Liver (tissue), 9 donors: ENCODE results near the gene ZBTB45. TPM values are rescaled to one million over a fixed set of nuclear protein-coding genes. Genes with fewer than 3 reads are reported as not detected.
A peak's percentile ranks its signal among the peaks of the same experiment; 100 is the strongest.

ENCODE experiments used
- DNase-seq: peaks from one replicate; pipeline ENCODE4 v3.0.0-alpha.2; 2017; ENCODE audit warnings: low spot score
- H3K27ac ChIP-seq, 2 donors: one replicate each; pipeline ENCODE4 v1.7.0; 2013; ENCODE audit warnings: inconsistent platforms in 2 of 2, low read length in 2 of 2, control low read depth in 1 of 2, low read depth in 1 of 2, mild to moderate bottlenecking in 1 of 2
- H3K27me3 ChIP-seq, 4 donors: one replicate each; pipeline versions ENCODE4 v1.6.1 to v1.7.0; 2013; ENCODE audit warnings: low read length in 3 of 4, inconsistent platforms in 1 of 4, mild to moderate bottlenecking in 1 of 4, moderate library complexity in 1 of 4; ENCODE audit not compliant: control insufficient read depth in 4 of 4, insufficient read depth in 4 of 4
- H3K36me3 ChIP-seq, 4 donors: one replicate each; pipeline versions ENCODE4 v1.6.1 to v1.7.0; 2013; ENCODE audit warnings: low read length in 3 of 4, mild to moderate bottlenecking in 3 of 4, low read depth in 1 of 4, moderate library complexity in 1 of 4; ENCODE audit not compliant: control insufficient read depth in 4 of 4, insufficient read depth in 3 of 4
- H3K4me1 ChIP-seq, 4 donors: one replicate each; pipeline versions ENCODE4 v1.6.1 to v1.7.0; 2013; ENCODE audit warnings: low read length in 3 of 4, mild to moderate bottlenecking in 3 of 4, moderate library complexity in 1 of 4; ENCODE audit not compliant: control insufficient read depth in 4 of 4, insufficient read depth in 4 of 4
- H3K4me3 ChIP-seq, 3 donors: one replicate each; pipeline versions ENCODE4 v1.6.1 to v1.7.0; 2013; ENCODE audit warnings: low read length in 3 of 3, control low read depth in 1 of 3, low read depth in 1 of 3, mild to moderate bottlenecking in 1 of 3
- H3K9ac ChIP-seq, 2 donors: one replicate each; pipeline ENCODE4 v1.7.0; 2013; ENCODE audit warnings: low read length in 2 of 2, mild to moderate bottlenecking in 2 of 2, moderate library complexity in 2 of 2, control low read depth in 1 of 2, low read depth in 1 of 2
- H3K9me3 ChIP-seq, 4 donors: one replicate each; pipeline versions ENCODE4 v1.6.1 to v1.7.0; 2013; ENCODE audit warnings: low read length in 3 of 4; ENCODE audit not compliant: control insufficient read depth in 4 of 4
- EGR1 ChIP-seq, 2 donors: IDR thresholded peaks; 2 replicates each; pipeline ENCODE4 v1.6.1; 2016 to 2018; ENCODE audit warnings: antibody characterized with exemption in 2 of 2, low read depth in 2 of 2
- FOXA1 ChIP-seq: IDR thresholded peaks from 2 replicates; pipeline ENCODE4 v1.6.1; 2016; ENCODE audit warnings: antibody characterized with exemption
- GABPA ChIP-seq, 2 donors: IDR thresholded peaks in 1 of 2; conservative IDR thresholded peaks in 1 of 2; 2 replicates each; pipeline ENCODE4 v1.6.1; 2016; ENCODE audit warnings: antibody characterized with exemption in 2 of 2, mild to moderate bottlenecking in 1 of 2, moderate library complexity in 1 of 2
- HNF4A ChIP-seq, 2 donors: conservative IDR thresholded peaks; 2 replicates each; pipeline ENCODE4 v1.6.1; 2016; ENCODE audit warnings: antibody characterized with exemption in 2 of 2, mild to moderate bottlenecking in 2 of 2
- JUND ChIP-seq, 2 donors: IDR thresholded peaks; 2 replicates each; pipeline ENCODE4 v1.6.1; 2016; ENCODE audit warnings: antibody characterized with exemption in 2 of 2
- REST ChIP-seq: IDR thresholded peaks from 2 replicates; pipeline ENCODE4 v1.6.1; 2016; ENCODE audit warnings: antibody characterized with exemption, mild to moderate bottlenecking
- RXRA ChIP-seq, 2 donors: IDR thresholded peaks; 2 replicates each; pipeline ENCODE4 v1.6.1; 2017 to 2018; ENCODE audit warnings: antibody characterized with exemption in 2 of 2, mild to moderate bottlenecking in 1 of 2
- SP1 ChIP-seq: IDR thresholded peaks from 2 replicates; pipeline ENCODE4 v1.6.1; 2018; ENCODE audit warnings: antibody characterized with exemption, mild to moderate bottlenecking
- TAF1 ChIP-seq: conservative IDR thresholded peaks from 2 replicates; pipeline ENCODE4 v1.6.1; 2016; ENCODE audit warnings: antibody characterized with exemption, mild to moderate bottlenecking
- WGBS: extraction: QIAGEN DNeasy Blood & Tissue Kit; methylation state at CpG from one replicate; pipeline ENCODE4 v1.1.7; 2013; 5-methylcytosine and 5-hydroxymethylcytosine counted together
- polyA plus RNA-seq, 2 donors: library from polyadenylated mRNA; stranded (reverse) in 1 of 2; unstranded in 1 of 2; fragments of 200-250 nt in 1 of 2; fragments of >200 nt in 1 of 2; fragmentation: Nextera tagmentation in 1 of 2; extraction: Ambion mirVana in 1 of 2; gene quantifications; one replicate each; pipeline versions ENCODE4 v1.2.1 to v1.2.3, GENCODE V29; 2013 to 2015
- total RNA-seq, 2 donors: library from RNA; depleted of rRNA; stranded (reverse); fragments of >200 nt; gene quantifications; one replicate each; pipeline ENCODE4 v1.2.3, GENCODE V29; 2014
- TF ChIP-seq, protein P1 (sequence below): fragments of 150-350 bp; IDR thresholded peaks from 2 replicates; pipeline ENCODE4 v1.5.1; 2017; ENCODE audit warnings: improper control_type of control experiment, low read depth, low read length; ENCODE audit not compliant: missing input control
- TF ChIP-seq, protein P2 (sequence below): IDR thresholded peaks from 2 replicates; pipeline ENCODE4 v1.6.1; 2016; ENCODE audit warnings: antibody characterized with exemption
- TF ChIP-seq, protein P3 (sequence below): IDR thresholded peaks from 2 replicates; pipeline ENCODE4 v1.6.1; 2016; ENCODE audit warnings: antibody characterized with exemption
- donor health status: healthy.
- donor health status: healthy.
- donor health status: healthy.
- donor health status: healthy.
- donor health status: healthy.

ZBTB45 gene
- total and polyA plus RNA-seq, 4 donors, result 2.1 to 4.0 (median 2.7) TPM

DNA sequence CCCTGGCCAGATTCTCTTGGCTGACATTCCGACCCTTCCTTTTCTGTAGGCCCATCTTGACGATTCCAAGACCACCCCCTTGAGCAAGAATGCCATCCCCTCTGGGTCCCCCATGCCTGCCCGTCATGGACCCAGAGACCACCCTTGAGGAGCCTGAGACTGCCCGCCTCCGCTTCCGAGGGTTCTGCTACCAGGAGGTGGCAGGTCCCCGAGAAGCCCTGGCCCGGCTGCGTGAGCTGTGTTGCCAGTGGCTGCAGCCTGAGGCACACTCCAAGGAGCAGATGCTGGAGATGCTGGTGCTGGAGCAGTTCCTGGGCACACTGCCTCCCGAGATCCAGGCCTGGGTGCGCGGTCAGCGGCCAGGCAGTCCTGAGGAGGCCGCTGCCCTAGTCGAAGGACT is 42.5 kb downstream of the ZBTB45 start:
- DNase-seq, result no peak
- no peak for TF ChIP-seq TAF1
- no peak for TF ChIP-seq EGR1 (IDR thresholded peaks at IDR 0.05; ENCODE audit: low read depth in 2 of 2)
- no peak for TF ChIP-seq JUND (IDR thresholded peaks at IDR 0.05)
- TF ChIP-seq GABPA (IDR thresholded peaks at IDR 0.05 in 1 of 2, conservative IDR thresholded peaks at IDR 0.05 in 1 of 2), result no peak
- no peak for TF ChIP-seq FOXA1
- TF ChIP-seq, protein P1, sequence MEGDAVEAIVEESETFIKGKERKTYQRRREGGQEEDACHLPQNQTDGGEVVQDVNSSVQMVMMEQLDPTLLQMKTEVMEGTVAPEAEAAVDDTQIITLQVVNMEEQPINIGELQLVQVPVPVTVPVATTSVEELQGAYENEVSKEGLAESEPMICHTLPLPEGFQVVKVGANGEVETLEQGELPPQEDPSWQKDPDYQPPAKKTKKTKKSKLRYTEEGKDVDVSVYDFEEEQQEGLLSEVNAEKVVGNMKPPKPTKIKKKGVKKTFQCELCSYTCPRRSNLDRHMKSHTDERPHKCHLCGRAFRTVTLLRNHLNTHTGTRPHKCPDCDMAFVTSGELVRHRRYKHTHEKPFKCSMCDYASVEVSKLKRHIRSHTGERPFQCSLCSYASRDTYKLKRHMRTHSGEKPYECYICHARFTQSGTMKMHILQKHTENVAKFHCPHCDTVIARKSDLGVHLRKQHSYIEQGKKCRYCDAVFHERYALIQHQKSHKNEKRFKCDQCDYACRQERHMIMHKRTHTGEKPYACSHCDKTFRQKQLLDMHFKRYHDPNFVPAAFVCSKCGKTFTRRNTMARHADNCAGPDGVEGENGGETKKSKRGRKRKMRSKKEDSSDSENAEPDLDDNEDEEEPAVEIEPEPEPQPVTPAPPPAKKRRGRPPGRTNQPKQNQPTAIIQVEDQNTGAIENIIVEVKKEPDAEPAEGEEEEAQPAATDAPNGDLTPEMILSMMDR, result no peak
- TF ChIP-seq, protein P2, sequence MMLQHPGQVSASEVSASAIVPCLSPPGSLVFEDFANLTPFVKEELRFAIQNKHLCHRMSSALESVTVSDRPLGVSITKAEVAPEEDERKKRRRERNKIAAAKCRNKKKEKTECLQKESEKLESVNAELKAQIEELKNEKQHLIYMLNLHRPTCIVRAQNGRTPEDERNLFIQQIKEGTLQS, result no peak
- TF ChIP-seq SP1, result no peak
- Histone ChIP-seq H3K4me3 (peak overlapping the region in 1 of 3 donors; percentile 62), H3K27ac (peak overlapping the region; percentile 87 to 88), H3K9me3 (no peaks in the 10 kb centered on the region), H3K36me3 (peaks cover 0 to 17% (median 5%) of the 10 kb centered on the region in 4 donors), H3K27me3 (no peaks in the 10 kb centered on the region), H3K4me1 (peaks cover 5 to 21% (median 15%) of the 10 kb centered on the region in 4 donors), H3K9ac (no peak overlapping the region)
- WGBS, result 89% methylated on average over 15 of the region's 15 CpGs

GRCh38 chr19:58476498-58477015 is 43.1 kb downstream of the ZBTB45 start:
- peak overlapping the region; percentile 62 to 78 (median 62) for H3K4me3 ChIP-seq
- peak overlapping the region; percentile 8 to 57 for H3K9ac ChIP-seq
- H3K4me1 ChIP-seq, result peaks cover 5 to 21% (median 15%) of the 10 kb centered on the region in 4 donors
- TF ChIP-seq REST, result peak; percentile 50
- TF ChIP-seq EGR1 (IDR thresholded peaks at IDR 0.05; ENCODE audit: low read depth in 2 of 2), result no peak
- peak; percentile 19 to 44 for TF ChIP-seq HNF4A (conservative IDR thresholded peaks at IDR 0.05)
- TF ChIP-seq, protein P3, sequence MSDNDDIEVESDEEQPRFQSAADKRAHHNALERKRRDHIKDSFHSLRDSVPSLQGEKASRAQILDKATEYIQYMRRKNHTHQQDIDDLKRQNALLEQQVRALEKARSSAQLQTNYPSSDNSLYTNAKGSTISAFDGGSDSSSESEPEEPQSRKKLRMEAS, result peak; percentile 42
- TF ChIP-seq TAF1, result peak; percentile 50
- peak in 1 of 2 donors; percentile 33 for TF ChIP-seq GABPA (IDR thresholded peaks at IDR 0.05 in 1 of 2, conservative IDR thresholded peaks at IDR 0.05 in 1 of 2)
- TF ChIP-seq RXRA (IDR thresholded peaks at IDR 0.05), result peak in 1 of 2 donors; percentile 41
- no peak for TF ChIP-seq FOXA1
- TF ChIP-seq, protein P2, result no peak
- TF ChIP-seq SP1, result peak; percentile 20
- no peak for DNase-seq
- WGBS, result 2% methylated on average over 27 of the region's 27 CpGs
- H3K9me3 ChIP-seq, result no peaks in the 10 kb centered on the region
- no peaks in the 10 kb centered on the region for H3K27me3 ChIP-seq
- peaks cover 0 to 22% (median 6%) of the 10 kb centered on the region in 4 donors for H3K36me3 ChIP-seq
- peak overlapping the region; percentile 87 to 88 for H3K27ac ChIP-seq
